PC-3 (cell line): ENCODE results near the gene HS3ST4.

Source experiments
- EZH2 ChIP-seq: fragments of 300-600 bp; sonication (generic); IDR thresholded peaks from one replicate; pipeline ENCODE4 v1.6.1; 2017; ENCODE audit warnings: antibody characterized with exemption, mild to moderate bottlenecking, low read length; ENCODE audit not compliant: unreplicated experiment
- EZH2phosphoT487 ChIP-seq: fragments of 300-600 bp; sonication (generic); IDR thresholded peaks from 2 replicates; pipeline ENCODE4 v1.6.1; 2018; ENCODE audit warnings: mild to moderate bottlenecking, antibody characterized with exemption, low read length, borderline replicate concordance
- TF ChIP-seq, protein P1 (sequence below): fragments of 300-600 bp; sonication (generic); conservative IDR thresholded peaks from 2 replicates; pipeline ENCODE4 v1.5.1; 2017; ENCODE audit warnings: antibody characterized with exemption, low read depth, mild to moderate bottlenecking, low read length

DNA sequence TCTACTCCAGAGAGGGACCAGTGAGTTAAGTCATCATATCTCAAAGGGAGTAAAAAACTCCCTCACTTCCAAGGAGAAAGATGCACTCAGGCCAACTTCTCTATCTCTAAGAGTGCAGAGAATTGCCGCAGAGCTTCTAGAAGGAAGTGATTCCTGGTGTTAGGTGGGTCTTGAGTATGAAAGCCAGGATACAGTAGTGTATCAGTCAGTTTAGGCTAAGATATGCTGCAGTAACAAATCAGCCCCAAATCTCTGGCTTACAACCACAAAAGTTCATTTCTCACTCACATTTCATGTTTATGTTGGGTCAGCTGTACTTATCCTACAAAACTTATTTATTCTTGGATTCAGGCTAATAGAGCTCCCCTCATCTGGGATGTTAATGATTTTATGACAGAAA lies 106.3 kb downstream of the HS3ST4 start:
- no peak for TF ChIP-seq EZH2phosphoT487
- TF ChIP-seq, protein P1, sequence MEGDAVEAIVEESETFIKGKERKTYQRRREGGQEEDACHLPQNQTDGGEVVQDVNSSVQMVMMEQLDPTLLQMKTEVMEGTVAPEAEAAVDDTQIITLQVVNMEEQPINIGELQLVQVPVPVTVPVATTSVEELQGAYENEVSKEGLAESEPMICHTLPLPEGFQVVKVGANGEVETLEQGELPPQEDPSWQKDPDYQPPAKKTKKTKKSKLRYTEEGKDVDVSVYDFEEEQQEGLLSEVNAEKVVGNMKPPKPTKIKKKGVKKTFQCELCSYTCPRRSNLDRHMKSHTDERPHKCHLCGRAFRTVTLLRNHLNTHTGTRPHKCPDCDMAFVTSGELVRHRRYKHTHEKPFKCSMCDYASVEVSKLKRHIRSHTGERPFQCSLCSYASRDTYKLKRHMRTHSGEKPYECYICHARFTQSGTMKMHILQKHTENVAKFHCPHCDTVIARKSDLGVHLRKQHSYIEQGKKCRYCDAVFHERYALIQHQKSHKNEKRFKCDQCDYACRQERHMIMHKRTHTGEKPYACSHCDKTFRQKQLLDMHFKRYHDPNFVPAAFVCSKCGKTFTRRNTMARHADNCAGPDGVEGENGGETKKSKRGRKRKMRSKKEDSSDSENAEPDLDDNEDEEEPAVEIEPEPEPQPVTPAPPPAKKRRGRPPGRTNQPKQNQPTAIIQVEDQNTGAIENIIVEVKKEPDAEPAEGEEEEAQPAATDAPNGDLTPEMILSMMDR = no peak
- no peak for TF ChIP-seq EZH2
